Fibroblast of skin of left biceps (primary cell): ENCODE results near the gene BEND2.

Source experiments
- DNase-seq, 2 experiments: peaks; one replicate each; pipeline ENCODE4 v3.0.0-alpha.2; 2013; ENCODE audit warnings: low read depth in 2 of 2

Gene BEND2

DNA sequence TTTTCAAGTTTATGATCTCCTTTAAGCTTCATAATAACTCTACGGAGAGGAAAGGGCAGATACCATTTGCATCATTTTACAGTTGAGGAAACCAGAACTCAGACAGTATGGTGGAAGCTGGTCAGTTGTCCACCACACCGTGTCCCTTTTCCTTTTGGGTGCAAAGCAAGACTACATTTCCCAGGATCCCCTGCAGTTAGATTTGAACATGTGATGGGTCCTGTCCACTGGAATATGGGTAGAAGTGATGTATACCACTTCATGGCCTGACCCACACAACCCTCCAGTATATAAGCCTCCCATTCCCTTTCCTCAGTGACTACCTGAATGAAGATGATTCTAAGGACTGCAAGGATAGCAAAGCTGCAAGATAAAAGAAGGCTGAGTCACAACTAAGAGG lies 74.7 kb downstream of the BEND2 start:
- DNase-seq, result no peak

DNA sequence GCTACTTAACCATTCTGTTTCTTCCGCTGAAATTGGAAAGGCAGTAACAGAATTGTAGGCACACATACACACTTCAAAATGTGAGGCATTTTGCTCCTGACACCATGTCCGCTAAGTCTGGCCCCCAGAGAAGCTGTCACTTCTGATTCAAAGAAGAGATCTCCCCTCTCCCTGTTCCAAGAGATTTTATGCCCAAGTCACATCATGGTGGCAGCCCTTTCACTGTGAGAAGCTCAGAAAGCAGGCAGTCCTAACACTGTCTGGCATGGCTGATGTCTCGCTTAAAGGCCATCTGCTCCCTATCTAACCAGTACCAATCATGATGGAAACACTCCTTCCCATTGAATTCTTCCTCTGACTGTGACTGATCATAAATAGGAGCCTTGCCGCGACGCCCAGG lies 83.9 kb downstream of the BEND2 start:
- DNase-seq, result no peak

DNA sequence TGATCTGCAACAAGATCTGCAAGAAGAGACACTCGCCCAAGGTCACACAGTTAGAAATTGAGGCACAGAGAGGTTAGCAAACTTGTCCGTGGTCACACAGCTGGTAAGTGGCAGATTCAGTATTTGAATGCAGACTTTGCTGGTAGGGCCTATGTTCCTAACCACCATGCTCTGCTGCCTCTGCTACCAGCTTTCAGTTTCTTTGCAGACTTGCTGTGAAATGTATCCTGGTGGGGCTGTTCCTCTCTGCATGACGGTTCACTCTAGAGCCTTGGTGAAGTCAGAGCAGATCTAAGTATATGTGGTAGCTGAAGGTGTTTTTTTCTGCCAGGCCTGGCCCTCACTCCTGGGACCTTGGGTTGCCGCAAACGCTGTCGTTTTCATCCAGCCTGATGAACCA lies 87.1 kb downstream of the BEND2 start:
- no peak for DNase-seq

DNA sequence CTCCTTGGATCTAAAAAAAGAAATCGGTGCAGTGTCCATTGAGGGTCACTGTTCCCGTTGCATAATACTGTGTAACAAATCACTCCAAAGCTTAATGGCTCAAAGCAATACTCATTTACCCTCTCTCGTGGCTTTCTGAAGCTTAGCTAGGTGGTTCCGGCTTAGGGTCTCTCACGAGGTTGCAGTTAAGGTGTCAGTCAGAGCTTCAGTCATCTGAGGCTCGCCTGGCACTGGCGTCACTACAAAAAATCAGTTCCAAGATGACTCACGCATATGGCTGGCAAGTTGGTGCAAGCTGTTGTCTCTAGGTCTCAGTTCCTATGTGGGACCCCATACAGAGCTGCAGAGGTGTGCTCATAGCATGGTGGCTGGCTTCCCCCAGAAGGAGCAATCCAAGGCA lies 91.0 kb downstream of the BEND2 start:
- DNase-seq, result no peak

DNA sequence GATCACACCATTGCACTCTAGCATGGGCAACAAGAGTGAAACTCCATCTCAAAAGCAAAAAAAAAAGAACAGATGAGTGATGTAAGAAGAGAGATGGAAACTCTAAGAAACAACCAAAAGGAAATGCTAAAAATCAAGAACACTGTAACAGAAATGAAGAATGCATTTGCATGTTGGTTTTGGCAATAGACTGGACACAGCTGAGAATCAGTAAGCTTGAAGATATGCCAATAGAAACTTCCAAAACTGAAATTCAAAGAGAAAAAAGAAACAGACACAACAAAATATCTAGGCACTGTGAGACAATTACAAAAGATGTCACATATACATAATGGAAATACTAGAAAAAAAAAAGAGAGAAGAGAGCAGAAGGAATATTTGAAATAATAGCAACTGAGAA lies 93.7 kb downstream of the BEND2 start:
- no peak for DNase-seq

DNA sequence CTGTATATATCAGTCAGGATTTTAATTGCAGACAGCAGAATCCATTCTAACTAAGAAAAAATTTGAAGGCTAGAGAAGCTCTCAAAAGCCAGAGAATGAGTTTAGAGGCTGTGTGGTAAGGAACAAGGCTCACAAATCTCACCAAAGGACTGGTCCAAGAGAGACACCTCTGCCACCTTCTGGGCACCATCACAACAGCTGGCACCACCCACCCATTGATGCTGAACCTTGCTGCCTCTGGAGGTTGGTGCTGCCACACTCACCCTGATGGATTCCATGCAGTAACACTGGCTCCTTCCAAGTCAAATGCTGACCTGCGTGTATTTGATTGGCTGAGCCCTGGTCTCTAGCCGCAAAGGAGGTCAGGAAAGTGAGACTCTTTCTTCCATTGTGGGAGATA lies 100.8 kb downstream of the BEND2 start:
- no peak for DNase-seq
